B cell (primary cell): ENCODE results near the gene SLC12A7.

ENCODE experiments used
- CTCF ChIP-seq: fragments of 200-600 bp; IDR thresholded peaks from one replicate; pipeline ENCODE4 v1.8.0; 2022; ENCODE audit warnings: antibody characterized with exemption, mild to moderate bottlenecking
- EZH2 ChIP-seq: IDR thresholded peaks from 2 replicates; pipeline ENCODE4 v1.6.1; 2012; ENCODE audit warnings: borderline replicate concordance, low read depth, mild to moderate bottlenecking, moderate library complexity, low read length; ENCODE audit not compliant: insufficient read depth, poor library complexity, severe bottlenecking

- TF ChIP-seq CTCF (no peak), EZH2 (no peak)
Observed at GRCh38 chr5:1158647-1159340, 46.9 kb upstream of the SLC12A7 start.
